DOHH2 (cell line): ENCODE measurements around the gene RIOX2.

ENCODE experiments used
- H3F3A ChIP-seq: fragments of 200-600 bp; sonication (generic), shearing (Covaris generic); 2 replicates; pipeline ENCODE4 v1.6.0; 2016; ENCODE audit warnings: antibody characterized with exemption, mild to moderate bottlenecking; ENCODE audit not compliant: control insufficient read depth, insufficient read depth
- H3K27ac ChIP-seq: fragments of 200-600 bp; sonication (generic); 2 replicates; pipeline ENCODE4 v1.5.1; 2014; ENCODE audit warnings: low read depth, mild to moderate bottlenecking, low read length, moderate library complexity
- H3K27me3 ChIP-seq: fragments of 200-600 bp; sonication (generic); 2 replicates; pipeline ENCODE4 v1.6.1; 2014; ENCODE audit warnings: mild to moderate bottlenecking, low read length, mixed read lengths; ENCODE audit not compliant: control insufficient read depth
- H3K36me3 ChIP-seq: fragments of 200-600 bp; sonication (generic); 2 replicates; pipeline ENCODE4 v1.6.1; 2014; ENCODE audit warnings: mild to moderate bottlenecking, low read length, moderate library complexity, mixed read lengths; ENCODE audit not compliant: control insufficient read depth
- H3K4me1 ChIP-seq: fragments of 200-600 bp; sonication (generic); 2 replicates; pipeline ENCODE4 v1.6.1; 2014; ENCODE audit warnings: mild to moderate bottlenecking, low read length, mixed read lengths; ENCODE audit not compliant: control insufficient read depth
- H3K4me2 ChIP-seq: fragments of 200-600 bp; sonication (generic); 2 replicates; pipeline ENCODE4 v1.6.0; 2014; ENCODE audit warnings: mild to moderate bottlenecking, low read length, moderate library complexity
- H3K4me3 ChIP-seq: fragments of 200-600 bp; sonication (generic); 2 replicates; pipeline ENCODE4 v1.5.1; 2014; ENCODE audit warnings: mild to moderate bottlenecking, low read length, mixed read lengths
- H3K79me2 ChIP-seq: fragments of 200-600 bp; sonication (generic); 2 replicates; pipeline ENCODE4 v1.6.1; 2014; ENCODE audit warnings: mild to moderate bottlenecking, low read length, mixed read lengths; ENCODE audit not compliant: control insufficient read depth
- H3K9me2 ChIP-seq: fragments of 200-600 bp; sonication (generic); replicated peaks from 2 replicates; pipeline ENCODE4 v1.6.1; 2014; ENCODE audit warnings: mild to moderate bottlenecking, low read length, mixed read lengths; ENCODE audit not compliant: control insufficient read depth
- H3K9me3 ChIP-seq: fragments of 200-600 bp; sonication (generic); 2 replicates; pipeline ENCODE4 v1.6.1; 2014; ENCODE audit warnings: antibody characterized with exemption, low read length, mixed read lengths; ENCODE audit not compliant: control insufficient read depth, insufficient read depth
- H4K20me1 ChIP-seq: fragments of 200-600 bp; sonication (generic); 2 replicates; pipeline ENCODE4 v1.6.0; 2014; ENCODE audit warnings: low read depth, mild to moderate bottlenecking, antibody characterized with exemption, low read length, moderate library complexity; ENCODE audit not compliant: control insufficient read depth, insufficient read depth
- CTCF ChIP-seq: fragments of 200-600 bp; sonication (generic); IDR thresholded peaks from one replicate; pipeline ENCODE4 v1.5.1; 2014; ENCODE audit warnings: antibody characterized with exemption, mild to moderate bottlenecking, low read depth, low read length; ENCODE audit not compliant: poor library complexity, severe bottlenecking
- EZH2phosphoT487 ChIP-seq: fragments of 200-600 bp; sonication (generic); IDR thresholded peaks from 2 replicates; pipeline ENCODE4 v1.6.1; 2017; ENCODE audit warnings: borderline replicate concordance, mild to moderate bottlenecking, antibody characterized with exemption, low read length, moderate library complexity, mixed read lengths

The RIOX2 gene

GRCh38 chr3:97931218-97931617 is 41.0 kb downstream of the RIOX2 start:
- H3K36me3 ChIP-seq = no peaks in the 10 kb centered on the region
- no peaks in the 10 kb centered on the region for H3K79me2 ChIP-seq
- H3F3A ChIP-seq = no peaks in the 10 kb centered on the region
- no peak for TF ChIP-seq CTCF
- no peak for TF ChIP-seq EZH2phosphoT487
- no peaks in the 10 kb centered on the region for H3K9me3 ChIP-seq
- no peak overlapping the region for H3K4me2 ChIP-seq
- no peaks in the 10 kb centered on the region for H3K9me2 ChIP-seq
- H4K20me1 ChIP-seq = no peaks in the 10 kb centered on the region
- no peak overlapping the region for H3K27ac ChIP-seq
- H3K27me3 ChIP-seq = no peaks in the 10 kb centered on the region
- no peak overlapping the region for H3K4me3 ChIP-seq
- no peaks in the 10 kb centered on the region for H3K4me1 ChIP-seq

GRCh38 chr3:97930018-97930417 is 42.2 kb downstream of the RIOX2 start:
- no peaks in the 10 kb centered on the region for H3K9me3 ChIP-seq
- H3K27ac ChIP-seq = no peak overlapping the region
- no peaks in the 10 kb centered on the region for H3K79me2 ChIP-seq
- no peaks in the 10 kb centered on the region for H3F3A ChIP-seq
- H3K4me2 ChIP-seq = no peak overlapping the region
- no peaks in the 10 kb centered on the region for H3K9me2 ChIP-seq
- no peak for TF ChIP-seq EZH2phosphoT487
- no peak for TF ChIP-seq CTCF
- no peak overlapping the region for H3K4me3 ChIP-seq
- H3K4me1 ChIP-seq = no peaks in the 10 kb centered on the region
- no peaks in the 10 kb centered on the region for H3K36me3 ChIP-seq
- H4K20me1 ChIP-seq = no peaks in the 10 kb centered on the region
- no peaks in the 10 kb centered on the region for H3K27me3 ChIP-seq

- no peaks in the 10 kb centered on the region for H3K9me3 ChIP-seq
- no peaks in the 10 kb centered on the region for H3K79me2 ChIP-seq
- no peaks in the 10 kb centered on the region for H3K4me1 ChIP-seq
- no peaks in the 10 kb centered on the region for H3K27me3 ChIP-seq
- H3K36me3 ChIP-seq = no peaks in the 10 kb centered on the region
- no peaks in the 10 kb centered on the region for H4K20me1 ChIP-seq
- H3K4me3 ChIP-seq = no peak overlapping the region
- H3K9me2 ChIP-seq = no peaks in the 10 kb centered on the region
- no peak overlapping the region for H3K27ac ChIP-seq
- TF ChIP-seq CTCF = no peak
- no peak for TF ChIP-seq EZH2phosphoT487
- no peaks in the 10 kb centered on the region for H3F3A ChIP-seq
- H3K4me2 ChIP-seq = no peak overlapping the region
Observed at GRCh38 chr3:97928986-97929385, 43.2 kb downstream of the RIOX2 start.

GRCh38 chr3:97927704-97928103 is 44.5 kb downstream of the RIOX2 start:
- Histone ChIP-seq H3K36me3 (no peaks in the 10 kb centered on the region), H3F3A (no peaks in the 10 kb centered on the region), H3K27ac (no peak overlapping the region), H3K4me1 (no peaks in the 10 kb centered on the region), H3K27me3 (no peaks in the 10 kb centered on the region), H3K4me3 (no peak overlapping the region), H3K9me2 (no peaks in the 10 kb centered on the region), H3K9me3 (no peaks in the 10 kb centered on the region), H4K20me1 (no peaks in the 10 kb centered on the region), H3K79me2 (no peaks in the 10 kb centered on the region), H3K4me2 (no peak overlapping the region)
- no peak for TF ChIP-seq CTCF
- no peak for TF ChIP-seq EZH2phosphoT487
